Measurements from ENCODE around the gene MED27.

GRCh38 chr9:131834721-131835120 lies 244.9 kb downstream of the MED27 start:
- no peak for TF ChIP-seq EZH2phosphoT487 (IDR thresholded peaks at IDR 0.05; ENCODE audit: low read depth, severe bottlenecking, unreplicated experiment)
- TF ChIP-seq CTCF (IDR thresholded peaks at IDR 0.05; ENCODE audit: poor library complexity), result no peak
- TF ChIP-seq EZH2 (IDR thresholded peaks at IDR 0.05; ENCODE audit: borderline replicate concordance), result no peak

All from hepatocyte (in vitro differentiated cells).